Neural progenitor cell (in vitro differentiated cells): ENCODE results near the gene KRT2. TPM values are rescaled to one million over a fixed set of nuclear protein-coding genes. Genes with fewer than 3 reads are reported as not detected.

Experiments used
- DNase-seq: peaks from one replicate; pipeline ENCODE4 v3.0.0-alpha.2; 2016; ENCODE audit warnings: low spot score
- H2AFZ ChIP-seq: fragments of 200-600 bp; sonication (generic); replicated peaks from 2 replicates; pipeline ENCODE4 v1.6.1; 2016; ENCODE audit warnings: antibody characterized with exemption
- H3F3A ChIP-seq: fragments of 200-600 bp; sonication (generic); 2 replicates; pipeline ENCODE4 v1.6.1; 2016; ENCODE audit warnings: antibody characterized with exemption, low read depth
- H3K27ac ChIP-seq: fragments of 200-600 bp; sonication (generic); 2 replicates; pipeline ENCODE4 v1.5.1; 2016; ENCODE audit warnings: mild to moderate bottlenecking
- H3K27me3 ChIP-seq: fragments of 200-600 bp; sonication (generic); 2 replicates; pipeline ENCODE4 v1.6.1; 2016; ENCODE audit warnings: mild to moderate bottlenecking, moderate library complexity
- H3K36me3 ChIP-seq: fragments of 200-600 bp; sonication (generic); 2 replicates; pipeline ENCODE4 v1.5.1; 2016
- H3K4me1 ChIP-seq: fragments of 200-600 bp; sonication (generic); 2 replicates; pipeline ENCODE4 v1.6.1; 2016; ENCODE audit warnings: mixed run types
- H3K4me2 ChIP-seq: fragments of 200-600 bp; sonication (generic); 2 replicates; pipeline ENCODE4 v1.6.1; 2016
- H3K4me3 ChIP-seq: fragments of 200-600 bp; sonication (generic); 2 replicates; pipeline ENCODE4 v1.5.1; 2016
- H3K79me2 ChIP-seq: fragments of 200-600 bp; sonication (generic); 2 replicates; pipeline ENCODE4 v1.6.1; 2016; ENCODE audit warnings: low read depth
- H3K9ac ChIP-seq: fragments of 200-600 bp; sonication (generic); 2 replicates; pipeline ENCODE4 v1.6.1; 2016
- H3K9me3 ChIP-seq: fragments of 200-600 bp; sonication (generic); 2 replicates; pipeline ENCODE4 v1.5.1; 2016; ENCODE audit warnings: low read depth
- H4K20me1 ChIP-seq: fragments of 200-600 bp; sonication (generic); 2 replicates; pipeline ENCODE4 v1.6.1; 2016; ENCODE audit warnings: low read depth
- H3K27ac Mint-ChIP-seq: 3 replicates; pipeline ENCODE4 v1.8.0; 2021; ENCODE audit warnings: mixed read lengths
- H3K27me3 Mint-ChIP-seq: 2 replicates; pipeline ENCODE4 v1.8.0; 2022; ENCODE audit warnings: low read depth, mild to moderate bottlenecking, inconsistent platforms, moderate library complexity, mixed read lengths; ENCODE audit not compliant: insufficient read depth
- H3K36me3 Mint-ChIP-seq: 3 replicates; pipeline ENCODE4 v1.8.0; 2021; ENCODE audit warnings: mixed read lengths
- H3K4me1 Mint-ChIP-seq: 3 replicates; pipeline ENCODE4 v1.8.0; 2021; ENCODE audit warnings: mixed read lengths
- H3K4me3 Mint-ChIP-seq: 3 replicates; pipeline ENCODE4 v1.8.0; 2021; ENCODE audit warnings: mild to moderate bottlenecking, moderate library complexity, mixed read lengths
- H3K9me3 Mint-ChIP-seq: 3 replicates; pipeline ENCODE4 v1.8.0; 2020; ENCODE audit warnings: mixed read lengths
- CTCF ChIP-seq: fragments of 200-600 bp; sonication (generic); IDR thresholded peaks from 2 replicates; pipeline ENCODE4 v1.5.1; 2017; ENCODE audit warnings: antibody characterized with exemption, mild to moderate bottlenecking
- EZH2 ChIP-seq: fragments of 200-600 bp; sonication (generic); IDR thresholded peaks from 2 replicates; pipeline ENCODE4 v1.6.1; 2017; ENCODE audit warnings: antibody characterized with exemption, mild to moderate bottlenecking, moderate library complexity
- EZH2phosphoT487 ChIP-seq: fragments of 200-600 bp; sonication (generic); IDR thresholded peaks from 2 replicates; pipeline ENCODE4 v1.6.1; 2017; ENCODE audit warnings: antibody characterized with exemption
- total RNA-seq: library from RNA; depleted of rRNA; stranded (reverse); fragments of >200 nt; gene quantifications from 2 replicates; pipeline ENCODE4 v1.2.3, GENCODE V29; 2015; ENCODE audit warnings: low replicate concordance

Gene KRT2
- total RNA-seq, 1 donor from 2014 or later, result not detected

GRCh38 chr12:52598966-52599365 lies 53.0 kb downstream of the KRT2 start:
- no peak overlapping the region for H2AFZ ChIP-seq
- H3K9me3 Mint-ChIP-seq, result peaks cover 3% of the 10 kb centered on the region
- no peak overlapping the region for H3K27ac Mint-ChIP-seq
- no peak overlapping the region for H3K4me3 ChIP-seq
- H3K27me3 ChIP-seq, result peaks cover 25% of the 10 kb centered on the region
- H3K4me2 ChIP-seq, result no peak overlapping the region
- no peaks in the 10 kb centered on the region for H3K9me3 ChIP-seq
- no peaks in the 10 kb centered on the region for H3K79me2 ChIP-seq
- H3K27me3 Mint-ChIP-seq, result peaks cover 4% of the 10 kb centered on the region
- H4K20me1 ChIP-seq, result no peaks in the 10 kb centered on the region
- H3K4me1 Mint-ChIP-seq, result no peaks in the 10 kb centered on the region
- H3K4me3 Mint-ChIP-seq, result no peak overlapping the region
- H3K36me3 Mint-ChIP-seq, result no peaks in the 10 kb centered on the region
- no peak overlapping the region for H3K9ac ChIP-seq
- no peaks in the 10 kb centered on the region for H3F3A ChIP-seq
- H3K27ac ChIP-seq, result no peak overlapping the region
- no peaks in the 10 kb centered on the region for H3K36me3 ChIP-seq
- H3K4me1 ChIP-seq, result no peaks in the 10 kb centered on the region
- TF ChIP-seq EZH2 (no peak), CTCF (no peak), EZH2phosphoT487 (no peak)
- DNase-seq, result no peak

Other genes starting within 250 kb of the KRT2 start
- not detected in 2 replicates for gene KRT82, start 245.9 kb downstream of the KRT2 start, total RNA-seq
- not detected in 2 replicates for gene KRT75, start 217.8 kb downstream of the KRT2 start, total RNA-seq
- gene KRT6B, start 200.1 kb downstream of the KRT2 start, total RNA-seq, result not detected in 2 replicates
- gene KRT6C, start 178.4 kb downstream of the KRT2 start, total RNA-seq, result not detected in 2 replicates
- gene KRT6A, start 159.0 kb downstream of the KRT2 start, total RNA-seq, result not detected in 2 replicates
- gene KRT5, start 131.8 kb downstream of the KRT2 start, total RNA-seq, result not detected in 2 replicates
- gene KRT71, start 99.1 kb downstream of the KRT2 start, total RNA-seq, result not detected in 2 replicates
- not detected in 2 replicates for gene KRT74, start 78.4 kb downstream of the KRT2 start, total RNA-seq
- not detected in 2 replicates for gene KRT72, start 50.7 kb downstream of the KRT2 start, total RNA-seq
- gene KRT73, start 33.7 kb downstream of the KRT2 start, total RNA-seq, result not detected in 2 replicates
- gene KRT1, start 28.2 kb upstream of the KRT2 start, total RNA-seq, result not detected in 2 replicates
- 0.47 TPM in 1 of 2 replicates, not detected in the other for gene KRT77, start 51.3 kb upstream of the KRT2 start, total RNA-seq
- not detected in 2 replicates for gene KRT76, start 125.1 kb upstream of the KRT2 start, total RNA-seq
- gene KRT3, start 143.9 kb upstream of the KRT2 start, total RNA-seq, result not detected in 2 replicates
- gene KRT4, start 161.9 kb upstream of the KRT2 start, total RNA-seq, result not detected in 2 replicates
- gene KRT79, start 182.1 kb upstream of the KRT2 start, total RNA-seq, result not detected in 2 replicates
- not detected in 2 replicates for gene KRT78, start 196.8 kb upstream of the KRT2 start, total RNA-seq